DOHH2 (cell line): ENCODE measurements around the gene PTPN9.
"Not testable (repeated sequence)": the region's sequence is repeated elsewhere in the genome, so short reads cannot be mapped to it uniquely, and the experiment has no call there.

Source experiments
- H3F3A ChIP-seq: fragments of 200-600 bp; sonication (generic), shearing (Covaris generic); 2 replicates; pipeline ENCODE4 v1.6.0; 2016; ENCODE audit warnings: antibody characterized with exemption, mild to moderate bottlenecking; ENCODE audit not compliant: control insufficient read depth, insufficient read depth
- H3K27ac ChIP-seq: fragments of 200-600 bp; sonication (generic); 2 replicates; pipeline ENCODE4 v1.5.1; 2014; ENCODE audit warnings: low read depth, mild to moderate bottlenecking, low read length, moderate library complexity
- H3K27me3 ChIP-seq: fragments of 200-600 bp; sonication (generic); 2 replicates; pipeline ENCODE4 v1.6.1; 2014; ENCODE audit warnings: mild to moderate bottlenecking, low read length, mixed read lengths; ENCODE audit not compliant: control insufficient read depth
- H3K36me3 ChIP-seq: fragments of 200-600 bp; sonication (generic); 2 replicates; pipeline ENCODE4 v1.6.1; 2014; ENCODE audit warnings: mild to moderate bottlenecking, low read length, moderate library complexity, mixed read lengths; ENCODE audit not compliant: control insufficient read depth
- H3K4me1 ChIP-seq: fragments of 200-600 bp; sonication (generic); 2 replicates; pipeline ENCODE4 v1.6.1; 2014; ENCODE audit warnings: mild to moderate bottlenecking, low read length, mixed read lengths; ENCODE audit not compliant: control insufficient read depth
- H3K4me2 ChIP-seq: fragments of 200-600 bp; sonication (generic); 2 replicates; pipeline ENCODE4 v1.6.0; 2014; ENCODE audit warnings: mild to moderate bottlenecking, low read length, moderate library complexity
- H3K4me3 ChIP-seq: fragments of 200-600 bp; sonication (generic); 2 replicates; pipeline ENCODE4 v1.5.1; 2014; ENCODE audit warnings: mild to moderate bottlenecking, low read length, mixed read lengths
- H3K79me2 ChIP-seq: fragments of 200-600 bp; sonication (generic); 2 replicates; pipeline ENCODE4 v1.6.1; 2014; ENCODE audit warnings: mild to moderate bottlenecking, low read length, mixed read lengths; ENCODE audit not compliant: control insufficient read depth
- H3K9me2 ChIP-seq: fragments of 200-600 bp; sonication (generic); replicated peaks from 2 replicates; pipeline ENCODE4 v1.6.1; 2014; ENCODE audit warnings: mild to moderate bottlenecking, low read length, mixed read lengths; ENCODE audit not compliant: control insufficient read depth
- H3K9me3 ChIP-seq: fragments of 200-600 bp; sonication (generic); 2 replicates; pipeline ENCODE4 v1.6.1; 2014; ENCODE audit warnings: antibody characterized with exemption, low read length, mixed read lengths; ENCODE audit not compliant: control insufficient read depth, insufficient read depth
- H4K20me1 ChIP-seq: fragments of 200-600 bp; sonication (generic); 2 replicates; pipeline ENCODE4 v1.6.0; 2014; ENCODE audit warnings: low read depth, mild to moderate bottlenecking, antibody characterized with exemption, low read length, moderate library complexity; ENCODE audit not compliant: control insufficient read depth, insufficient read depth
- CTCF ChIP-seq: fragments of 200-600 bp; sonication (generic); IDR thresholded peaks from one replicate; pipeline ENCODE4 v1.5.1; 2014; ENCODE audit warnings: antibody characterized with exemption, mild to moderate bottlenecking, low read depth, low read length; ENCODE audit not compliant: poor library complexity, severe bottlenecking
- EZH2phosphoT487 ChIP-seq: fragments of 200-600 bp; sonication (generic); IDR thresholded peaks from 2 replicates; pipeline ENCODE4 v1.6.1; 2017; ENCODE audit warnings: borderline replicate concordance, mild to moderate bottlenecking, antibody characterized with exemption, low read length, moderate library complexity, mixed read lengths

Gene PTPN9

GRCh38 chr15:75446151-75446550, 133.0 kb downstream of the PTPN9 start:
- H3K4me2 ChIP-seq: peak overlapping the region; percentile 94
- H3K36me3 ChIP-seq: peaks cover 39% of the 10 kb centered on the region
- peaks cover 29% of the 10 kb centered on the region for H4K20me1 ChIP-seq
- peak overlapping the region; percentile 51 for H3K27ac ChIP-seq
- H3K4me3 ChIP-seq: peak overlapping the region; percentile 38
- H3K27me3 ChIP-seq: no peaks in the 10 kb centered on the region
- H3K9me3 ChIP-seq: no peaks in the 10 kb centered on the region
- H3K4me1 ChIP-seq: peaks cover 44% of the 10 kb centered on the region
- TF ChIP-seq CTCF (no peak), EZH2phosphoT487 (no peak)
- H3K79me2 ChIP-seq: peaks cover 95% of the 10 kb centered on the region
- peaks cover 17% of the 10 kb centered on the region for H3F3A ChIP-seq
- H3K9me2 ChIP-seq: no peaks in the 10 kb centered on the region

- H3K27ac ChIP-seq, H3K9me2 ChIP-seq, H3K4me2 ChIP-seq, H3K4me3 ChIP-seq, H3K27me3 ChIP-seq, H3K9me3 ChIP-seq: not testable (repeated sequence)
- H3K79me2 ChIP-seq: peaks cover 99% of the 10 kb centered on the region
- peaks cover 37% of the 10 kb centered on the region for H3K36me3 ChIP-seq
- peaks cover 44% of the 10 kb centered on the region for H3K4me1 ChIP-seq
- H3F3A ChIP-seq: peaks cover 17% of the 10 kb centered on the region
- H4K20me1 ChIP-seq: peaks cover 29% of the 10 kb centered on the region
Measured at GRCh38 chr15:75445324-75445723, 133.8 kb downstream of the PTPN9 start.

GRCh38 chr15:75443972-75444453, 135.1 kb downstream of the PTPN9 start:
- not testable (repeated sequence) for H3K9me3 ChIP-seq, H3K27me3 ChIP-seq, H3K4me3 ChIP-seq, H3K4me2 ChIP-seq, H3K9me2 ChIP-seq, H3K27ac ChIP-seq
- peaks cover 13% of the 10 kb centered on the region for H3F3A ChIP-seq
- peaks cover 19% of the 10 kb centered on the region for H4K20me1 ChIP-seq
- peaks cover 34% of the 10 kb centered on the region for H3K4me1 ChIP-seq
- peaks cover 38% of the 10 kb centered on the region for H3K36me3 ChIP-seq
- peaks cover 98% of the 10 kb centered on the region for H3K79me2 ChIP-seq

- Histone ChIP-seq H4K20me1 (peaks cover 14% of the 10 kb centered on the region), H3K9me3 (no peaks in the 10 kb centered on the region), H3K36me3 (peaks cover 46% of the 10 kb centered on the region), H3K4me1 (no peaks in the 10 kb centered on the region), H3K9me2 (no peaks in the 10 kb centered on the region), H3K4me2 (no peak overlapping the region), H3F3A (no peaks in the 10 kb centered on the region), H3K27ac (no peak overlapping the region), H3K79me2 (peaks cover 98% of the 10 kb centered on the region), H3K4me3 (no peak overlapping the region), H3K27me3 (no peaks in the 10 kb centered on the region)
- TF ChIP-seq EZH2phosphoT487 (no peak), CTCF (no peak)
Measured at GRCh38 chr15:75437721-75438120, 141.4 kb downstream of the PTPN9 start.
